B cell (primary cell): ENCODE data around the gene SELENOF. TPM values are rescaled to one million over a fixed set of nuclear protein-coding genes. Genes with fewer than 3 reads are reported as not detected.

Experiments used
- ATAC-seq: fragments of 200-7000 bp; cut with Tn5 transposase; one replicate; pipeline ENCODE4 v1.10.0; 2021; ENCODE audit warnings: low read depth, mild to moderate bottlenecking, moderate number of reproducible peaks, moderate library complexity
- CTCF ChIA-PET: fragments of 350-600 bp; sonication (Branson Sonifier 250); formaldehyde crosslinking; loops from one replicate; lab custom pipeline; 2021; ENCODE audit warnings: antibody characterized with exemption, inconsistent platforms; lab: Charles Lee
- POLR2A ChIA-PET: fragments of 350-600 bp; sonication (Branson Sonifier 250); formaldehyde crosslinking; loops from one replicate; lab custom pipeline; 2021; ENCODE audit warnings: antibody characterized with exemption; lab: Charles Lee
- DNase-seq: peaks from one replicate; pipeline ENCODE4 v3.0.0; 2013
- H2AFZ ChIP-seq: 2 replicates; pipeline ENCODE4 v1.6.1; 2012; ENCODE audit warnings: mild to moderate bottlenecking, low read depth, low read length; ENCODE audit not compliant: insufficient read depth, poor library complexity, severe bottlenecking
- H3K27ac ChIP-seq, 2 donors: 1 replicate in 1 of 2; 2 replicates in 1 of 2; pipeline ENCODE4 v1.5.1; 2012 to 2013; ENCODE audit warnings: low read length in 2 of 2, mild to moderate bottlenecking in 2 of 2, moderate library complexity in 1 of 2
- H3K27me3 ChIP-seq, 4 experiments: fragments of 200-600 bp in 1 of 4; sonication (generic) in 1 of 4; replicated peaks in 1 of 4; 1 replicate in 2 of 4; 2 replicates in 2 of 4; pipeline versions ENCODE4 v1.6.1 to v1.7.0; 2013 to 2016; ENCODE audit warnings: low read length in 3 of 4, mild to moderate bottlenecking in 2 of 4, mixed read lengths in 1 of 4, moderate library complexity in 1 of 4; ENCODE audit not compliant: insufficient read depth in 4 of 4, control insufficient read depth in 3 of 4; ENCODE audit errors: control extremely low read depth in 1 of 4
- H3K36me3 ChIP-seq, 2 experiments: replicated peaks in 1 of 2; 1 replicate in 1 of 2; 2 replicates in 1 of 2; pipeline versions ENCODE4 v1.6.1 to v1.7.1; 2013; ENCODE audit warnings: low read length in 1 of 2; ENCODE audit not compliant: insufficient read depth in 2 of 2, control insufficient read depth in 1 of 2; ENCODE audit errors: control extremely low read depth in 1 of 2, extremely low read depth in 1 of 2
- H3K4me1 ChIP-seq, 2 donors: fragments of 200-600 bp in 1 of 2; sonication (generic) in 1 of 2; 1 replicate in 1 of 2; 2 replicates in 1 of 2; pipeline versions ENCODE4 v1.5.1 to v1.6.1; 2013 to 2017; ENCODE audit warnings: low read length in 2 of 2; ENCODE audit not compliant: control insufficient read depth in 2 of 2, insufficient read depth in 2 of 2
- H3K4me2 ChIP-seq: replicated peaks from 2 replicates; pipeline ENCODE3; 2012; ENCODE audit warnings: mild to moderate bottlenecking, low read depth, low read length; ENCODE audit not compliant: poor library complexity, severe bottlenecking
- H3K4me3 ChIP-seq, 5 experiments: fragments of 200-600 bp in 1 of 5; sonication (generic) in 1 of 5; 1 replicate in 3 of 5; 2 replicates in 2 of 5; pipeline versions ENCODE4 v1.5.1 to v1.7.0; 2011 to 2016; ENCODE audit warnings: low read length in 4 of 5, mild to moderate bottlenecking in 4 of 5, low read depth in 2 of 5, control low read depth in 1 of 5, moderate library complexity in 1 of 5; ENCODE audit not compliant: insufficient read depth in 1 of 5; ENCODE audit errors: control extremely low read depth in 1 of 5, extremely low read depth in 1 of 5
- H3K79me2 ChIP-seq: fragments of 200-600 bp; sonication (generic); one replicate; pipeline ENCODE4 v1.6.0; 2016; ENCODE audit warnings: low read length; ENCODE audit not compliant: control insufficient read depth, insufficient read depth
- H3K9ac ChIP-seq: fragments of 200-600 bp; sonication (generic); 2 replicates; pipeline ENCODE4 v1.6.1; 2017; ENCODE audit warnings: mild to moderate bottlenecking, low read length, moderate library complexity
- H3K9me3 ChIP-seq, 3 donors: one replicate each; pipeline versions ENCODE4 v1.6.1 to v1.7.1; 2013; ENCODE audit warnings: low read length in 2 of 3; ENCODE audit not compliant: control insufficient read depth in 2 of 3, insufficient read depth in 1 of 3; ENCODE audit errors: control extremely low read depth in 1 of 3
- H4K20me1 ChIP-seq: 2 replicates; pipeline ENCODE4 v1.6.0; 2012; ENCODE audit warnings: mild to moderate bottlenecking, low read length; ENCODE audit not compliant: insufficient read depth, control insufficient read depth, poor library complexity, severe bottlenecking
- H3K27ac Mint-ChIP-seq: one replicate; pipeline ENCODE4 v1.8.0; 2021; ENCODE audit warnings: mixed read lengths
- H3K27me3 Mint-ChIP-seq: one replicate; pipeline ENCODE4 v1.8.0; 2021; ENCODE audit warnings: mixed read lengths
- H3K4me1 Mint-ChIP-seq: one replicate; pipeline ENCODE4 v1.8.0; 2021; ENCODE audit warnings: mixed read lengths
- H3K4me3 Mint-ChIP-seq: one replicate; pipeline ENCODE4 v1.8.0; 2021; ENCODE audit warnings: mixed read lengths
- H3K9me3 Mint-ChIP-seq: one replicate; pipeline ENCODE4 v1.8.0; 2022; ENCODE audit warnings: mixed read lengths; ENCODE audit not compliant: insufficient read depth
- CTCF ChIP-seq: fragments of 200-600 bp; IDR thresholded peaks from one replicate; pipeline ENCODE4 v1.8.0; 2022; ENCODE audit warnings: antibody characterized with exemption, mild to moderate bottlenecking
- EZH2 ChIP-seq: IDR thresholded peaks from 2 replicates; pipeline ENCODE4 v1.6.1; 2012; ENCODE audit warnings: borderline replicate concordance, low read depth, mild to moderate bottlenecking, moderate library complexity, low read length; ENCODE audit not compliant: insufficient read depth, poor library complexity, severe bottlenecking
- WGBS: methylation state at CpG from one replicate; pipeline ENCODE4 v1.1.5; 2013; ENCODE audit warnings: missing lambda C conversion rate; ENCODE audit not compliant: insufficient coverage; 5-methylcytosine and 5-hydroxymethylcytosine counted together
- intact Hi-C: fragments of 100-400 bp; cut with micrococcal nuclease; formaldehyde crosslinking; loops from one replicate; pipeline ENCODE4 v1.10.0; 2022
- polyA plus RNA-seq: library from polyadenylated mRNA; depleted of rRNA; stranded (reverse); fragments of >200 nt; gene quantifications from 2 replicates; pipeline ENCODE4 v1.2.3, GENCODE V29; 2012
- total RNA-seq, 2 donors: library from RNA; stranded (reverse); fragments of 120-200 nt in 1 of 2; gene quantifications; 1 replicate in 1 of 2; 2 replicates in 1 of 2; pipeline versions ENCODE4 v1.2.3 to v1.2.4, GENCODE V29; 2013 to 2022

SELENOF gene
- total and polyA plus RNA-seq, 2 donors (not counting 1 experiment from before 2014, with no cell fraction given) = 113 to 185 TPM

- H3K79me2 ChIP-seq = peaks cover 90% of the 10 kb centered on the region
- peaks cover 35 to 46% of the 10 kb centered on the region in 2 donors for H3K4me1 ChIP-seq
- H3K27me3 ChIP-seq = no peaks in the 10 kb centered on the region
- H3K9me3 ChIP-seq = no peaks in the 10 kb centered on the region
- intact Hi-C loops = loop anchor here (5.0 kb wide), 3 partner anchors 45 to 1635 kb away; partner anchors contain the start of gene BCL10
- ChIA-PET CTCF (interaction anchor here (1.0 to 1.6 kb wide), 6 partner anchors 49 to 417 kb away, joined by 3 to 6 read pairs (median 4); no protein-coding TSS in a partner anchor), POLR2A (no interaction called here)
- TF ChIP-seq EZH2 (no peak), CTCF (no peak)
- peak overlapping the region; percentile 94 to 97 for H3K27ac ChIP-seq
- peaks cover 71% of the 10 kb centered on the region for H4K20me1 ChIP-seq
- H3K4me3 Mint-ChIP-seq = no peak overlapping the region
- ATAC-seq = no peak
- peak; percentile 22 for DNase-seq
- WGBS = 38% methylated on average over 3 of the region's 6 CpGs
- no peaks in the 10 kb centered on the region for H3K9me3 Mint-ChIP-seq
- H3K4me2 ChIP-seq = peak overlapping the region; percentile 76
- H3K9ac ChIP-seq = peak overlapping the region; percentile 93
- H3K4me1 Mint-ChIP-seq = peaks cover 55% of the 10 kb centered on the region
- no peaks in the 10 kb centered on the region for H3K27me3 Mint-ChIP-seq
- no peak overlapping the region for H3K27ac Mint-ChIP-seq
- H3K36me3 ChIP-seq = peaks cover 14 to 26% of the 10 kb centered on the region in 2 experiments
- no peak overlapping the region for H2AFZ ChIP-seq
- H3K4me3 ChIP-seq = peak overlapping the region; percentile 85 to 100 (median 94)
Observed at GRCh38 chr1:86912281-86912900, 1.5 kb downstream of the SELENOF start.

GRCh38 chr1:86906419-86906818 lies 7.5 kb downstream of the SELENOF start:
- Histone ChIP-seq H2AFZ (no peak overlapping the region), H3K79me2 (peaks cover 99% of the 10 kb centered on the region), H3K4me3 (no peak overlapping the region), H4K20me1 (peaks cover 97% of the 10 kb centered on the region), H3K4me1 (peaks cover 25 to 54% of the 10 kb centered on the region in 2 donors), H3K9ac (no peak overlapping the region), H3K27me3 (no peaks in the 10 kb centered on the region), H3K4me2 (no peak overlapping the region), H3K36me3 (peaks cover 21 to 57% of the 10 kb centered on the region in 2 experiments), H3K9me3 (no peaks in the 10 kb centered on the region), H3K27ac (peak overlapping the region in 1 of 2 donors; percentile 48)
- TF ChIP-seq EZH2 (no peak), CTCF (no peak)
- no peak overlapping the region for H3K4me3 Mint-ChIP-seq
- H3K27me3 Mint-ChIP-seq = no peaks in the 10 kb centered on the region
- no CpG with 5 or more reads among the region's 2 CpGs for WGBS
- ChIA-PET CTCF (no interaction called here), POLR2A (no interaction called here)
- no peak for ATAC-seq
- no peaks in the 10 kb centered on the region for H3K9me3 Mint-ChIP-seq
- no peak for DNase-seq
- intact Hi-C loops = no loop called here
- H3K4me1 Mint-ChIP-seq = peaks cover 49% of the 10 kb centered on the region
- no peak overlapping the region for H3K27ac Mint-ChIP-seq
